NCI-H774 (cell line): ENCODE measurements around the gene ABCG4.
"Not testable (repeated sequence)": the region's sequence is repeated elsewhere in the genome, so short reads cannot be mapped to it uniquely, and the experiment has no call there.

Source experiments
- DNase-seq: peaks from one replicate; lab custom pipeline; 2025; lab: John Stamatoyannopoulos, UW

ABCG4 gene

DNA sequence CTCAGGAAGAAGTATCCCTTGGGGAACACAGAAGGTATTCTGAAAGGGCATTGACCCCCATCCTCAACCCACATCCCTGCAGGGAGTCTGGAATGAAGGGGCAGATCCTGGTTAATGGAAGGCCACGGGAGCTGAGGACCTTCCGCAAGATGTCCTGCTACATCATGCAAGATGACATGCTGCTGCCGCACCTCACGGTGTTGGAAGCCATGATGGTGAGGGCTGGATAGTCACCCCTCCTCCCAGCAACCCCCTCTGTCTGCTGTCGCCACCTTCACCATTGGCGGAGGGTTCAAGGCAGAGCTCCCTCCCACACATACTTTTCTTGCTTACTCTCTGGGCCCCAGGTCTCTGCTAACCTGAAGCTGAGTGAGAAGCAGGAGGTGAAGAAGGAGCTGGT lies 5.3 kb downstream of the ABCG4 start:
- no peak for DNase-seq

DNA sequence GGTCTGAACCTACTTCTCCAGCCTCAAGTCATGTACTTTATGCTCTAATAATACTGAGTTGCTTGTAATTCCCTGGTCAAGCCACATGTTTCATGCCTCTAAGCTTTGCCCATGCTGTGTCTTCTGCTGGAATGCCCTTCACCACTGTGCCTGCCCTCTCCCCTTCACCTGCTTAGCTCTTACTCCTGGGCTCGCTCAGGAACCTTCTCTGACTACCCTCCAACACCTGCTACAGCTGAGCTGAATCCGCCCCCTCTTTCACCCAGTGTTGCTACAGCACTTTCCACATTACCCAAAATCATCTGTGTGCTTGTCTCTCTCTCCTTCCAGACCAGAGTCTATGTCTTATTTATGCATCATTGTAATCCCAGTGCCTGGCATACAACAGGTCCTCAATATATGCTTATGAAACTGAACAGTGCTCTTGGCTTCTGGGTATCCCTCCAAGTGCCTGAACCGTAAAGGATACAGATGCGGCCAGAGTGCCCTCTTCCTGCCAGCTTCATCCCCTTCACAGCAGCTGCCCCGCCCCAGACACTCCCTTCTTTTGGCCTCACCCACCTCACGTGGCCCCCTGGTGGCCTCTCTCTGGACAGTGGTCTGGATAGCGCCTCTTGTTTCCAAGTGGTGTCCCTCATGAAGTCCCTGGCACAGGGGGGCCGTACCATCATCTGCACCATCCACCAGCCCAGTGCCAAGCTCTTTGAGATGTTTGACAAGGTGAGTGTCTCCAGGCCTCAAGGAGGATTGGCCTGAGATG lies 7.1 kb downstream of the ABCG4 start:
- no peak for DNase-seq

DNA sequence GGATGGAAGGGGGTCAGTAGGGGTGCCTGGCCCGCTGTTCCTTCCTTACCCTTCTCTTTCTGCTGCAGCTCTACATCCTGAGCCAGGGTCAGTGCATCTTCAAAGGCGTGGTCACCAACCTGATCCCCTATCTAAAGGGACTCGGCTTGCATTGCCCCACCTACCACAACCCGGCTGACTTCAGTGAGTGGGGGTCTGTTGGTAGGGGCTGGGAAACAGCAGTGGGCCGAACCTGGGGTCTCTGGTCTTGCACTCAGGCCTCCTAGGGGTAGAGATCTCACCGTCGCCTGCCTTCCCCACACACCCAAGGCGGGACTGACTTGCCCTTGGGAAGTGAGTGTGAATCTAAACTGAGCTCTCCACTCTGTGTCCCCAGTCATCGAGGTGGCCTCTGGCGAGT lies 7.6 kb downstream of the ABCG4 start:
- no peak for DNase-seq

- DNase-seq = no peak
Measured at GRCh38 chr11:119157063-119157462, 8.2 kb downstream of the ABCG4 start.

- DNase-seq = no peak
Measured at GRCh38 chr11:119158467-119158866, 9.6 kb downstream of the ABCG4 start.

DNA sequence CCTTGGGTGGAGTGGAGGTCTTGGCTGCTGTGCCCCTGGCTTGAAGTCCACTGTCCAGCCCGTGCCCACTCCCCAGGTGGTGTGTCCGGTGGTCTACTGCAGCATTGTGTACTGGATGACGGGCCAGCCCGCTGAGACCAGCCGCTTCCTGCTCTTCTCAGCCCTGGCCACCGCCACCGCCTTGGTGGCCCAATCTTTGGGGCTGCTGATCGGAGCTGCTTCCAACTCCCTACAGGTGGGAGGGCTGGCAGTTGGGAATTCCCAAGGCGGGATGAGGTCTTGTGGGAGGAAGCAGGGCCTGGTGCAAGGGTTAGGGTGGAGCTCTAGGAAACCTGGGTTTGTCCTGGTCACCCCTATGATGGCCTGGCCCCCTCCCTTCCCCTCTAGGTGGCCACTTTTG lies 11.3 kb downstream of the ABCG4 start:
- no peak for DNase-seq

- DNase-seq = no peak
Measured at GRCh38 chr11:119161871-119162270, 13.0 kb downstream of the ABCG4 start.

GRCh38 chr11:119166368-119167076 lies 17.7 kb downstream of the ABCG4 start:
- no peak for DNase-seq

GRCh38 chr11:119167077-119167458 lies 18.2 kb downstream of the ABCG4 start:
- not testable (repeated sequence) for DNase-seq

DNA sequence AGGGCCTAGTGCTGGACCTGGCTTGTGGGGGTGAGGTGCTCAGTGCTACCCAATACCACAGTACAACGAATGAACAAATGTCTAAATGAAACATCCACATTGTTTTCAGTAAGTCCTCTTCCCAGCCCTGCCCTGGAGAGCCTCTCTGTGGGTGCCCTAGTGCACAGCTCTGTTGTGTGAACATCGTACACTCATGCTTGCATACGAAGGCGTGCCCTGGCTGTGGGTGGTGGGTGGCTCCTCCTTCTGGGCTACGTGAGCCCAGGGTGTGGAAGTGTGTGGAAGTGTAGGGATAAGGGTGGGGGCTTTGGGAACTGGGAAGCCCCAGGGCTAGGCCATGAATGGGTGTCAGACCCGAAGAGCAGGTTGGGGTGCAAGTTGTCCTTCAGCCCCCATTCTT lies 19.1 kb downstream of the ABCG4 start:
- DNase-seq = no peak

DNA sequence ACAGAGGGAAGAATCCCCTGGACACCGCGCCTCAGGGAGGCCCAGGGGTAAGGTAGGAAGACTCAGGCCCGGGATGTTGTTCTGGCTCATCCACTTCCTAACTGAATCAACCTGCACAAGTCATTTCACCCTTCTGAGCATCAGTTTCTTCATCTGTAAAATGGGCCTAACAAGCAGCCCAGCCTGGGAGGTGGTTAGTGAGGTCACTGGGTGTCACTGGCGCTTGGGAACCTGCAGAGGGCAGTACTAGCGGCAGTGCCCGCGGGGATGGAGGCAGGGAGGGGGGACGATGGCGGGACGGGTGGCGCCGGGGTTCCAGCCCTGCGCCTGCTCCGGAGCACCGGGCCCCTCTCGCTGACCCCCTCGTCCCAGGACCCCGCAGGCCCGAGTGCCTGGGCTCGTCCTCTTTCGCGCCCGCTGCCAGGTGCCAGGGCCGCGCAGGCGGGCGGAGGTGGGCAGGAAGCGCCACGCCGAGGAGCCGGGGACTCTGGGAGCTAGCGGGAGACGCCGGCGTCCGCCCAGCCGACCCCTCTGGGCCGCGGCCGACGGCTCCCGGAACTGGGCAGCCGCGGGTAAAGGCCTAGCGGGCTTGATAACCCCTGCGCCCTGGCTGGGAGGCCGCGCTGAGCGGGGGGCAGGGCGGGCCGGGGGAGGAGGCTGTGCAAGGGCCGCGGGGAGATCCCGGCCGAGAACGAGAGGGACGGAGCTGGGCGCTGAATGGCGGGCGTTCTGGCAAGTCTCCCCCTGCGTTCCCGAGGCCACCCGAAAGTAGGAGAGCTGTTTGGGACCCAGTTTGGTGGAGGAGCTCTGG lies 19.8 kb downstream of the ABCG4 start, which contains the start of gene NLRX1:
TSS of gene NLRX1 (plus strand) at position 255 of the 811 bp plus-strand sequence. CDS start 2,679 bp downstream, outside the sequence.
- DNase-seq = peak; percentile 86

DNA sequence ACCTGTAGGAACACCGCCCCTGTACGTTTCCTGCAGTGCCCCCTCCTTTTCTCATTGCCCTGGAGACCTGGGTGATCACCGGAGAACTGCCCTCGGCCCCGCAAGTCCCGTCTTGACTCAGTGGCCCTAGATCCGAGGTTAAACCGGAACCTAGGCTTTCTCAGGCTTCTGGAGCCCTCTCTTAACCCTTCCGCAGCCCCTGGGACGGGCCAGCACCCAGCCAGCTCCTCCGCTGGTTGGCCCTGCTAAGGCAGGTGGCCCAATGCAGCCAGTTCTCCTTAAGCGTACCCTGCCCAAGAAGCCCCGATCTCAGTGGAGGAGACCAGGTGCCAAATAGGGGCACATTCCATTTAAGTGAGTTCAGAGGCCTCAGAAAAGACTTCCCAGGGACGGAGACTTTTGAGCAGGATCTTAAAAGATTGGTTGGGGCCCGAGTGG lies 20.4 kb downstream of the ABCG4 start:
- DNase-seq = peak; percentile 26

DNA sequence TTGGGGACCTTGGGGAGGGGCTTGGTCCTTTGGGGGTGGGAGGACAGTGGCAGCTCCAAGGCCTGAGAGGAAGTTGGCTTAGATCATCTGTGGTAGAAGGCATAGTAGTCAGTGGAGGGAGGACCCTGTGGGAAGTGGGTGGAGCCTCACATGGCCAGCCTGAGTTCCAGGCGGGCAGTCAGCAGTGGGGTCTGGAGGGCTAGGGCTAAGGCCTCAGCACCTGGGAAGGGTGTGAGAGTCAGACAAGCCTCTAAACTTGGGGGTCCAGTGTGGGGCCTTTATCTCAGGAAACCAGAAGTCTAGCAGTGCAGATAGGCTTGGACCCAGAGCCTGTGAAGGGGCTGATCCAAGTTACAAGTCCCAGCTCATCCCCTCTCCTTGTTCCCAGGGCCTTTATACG lies 23.7 kb downstream of the ABCG4 start:
- no peak for DNase-seq

DNA sequence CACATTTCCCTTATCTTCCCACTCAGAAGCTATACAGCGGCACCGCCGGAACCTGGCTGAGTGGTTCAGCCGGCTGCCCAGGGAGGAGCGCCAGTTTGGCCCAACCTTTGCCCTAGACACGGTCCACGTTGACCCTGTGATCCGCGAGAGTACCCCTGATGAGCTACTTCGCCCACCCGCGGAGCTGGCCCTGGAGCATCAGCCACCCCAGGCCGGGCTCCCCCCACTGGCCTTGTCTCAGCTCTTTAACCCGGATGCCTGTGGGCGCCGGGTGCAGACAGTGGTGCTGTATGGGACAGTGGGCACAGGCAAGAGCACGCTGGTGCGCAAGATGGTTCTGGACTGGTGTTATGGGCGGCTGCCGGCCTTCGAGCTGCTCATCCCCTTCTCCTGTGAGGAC lies 24.6 kb downstream of the ABCG4 start:
- DNase-seq = no peak

- DNase-seq = peak; percentile 24
Measured at GRCh38 chr11:119175493-119176077, 26.7 kb downstream of the ABCG4 start.

- DNase-seq = no peak
Measured at GRCh38 chr11:119178166-119178680, 29.4 kb downstream of the ABCG4 start.

GRCh38 chr11:119179342-119179741 lies 30.5 kb downstream of the ABCG4 start:
- no peak for DNase-seq

- peak; percentile 95 for DNase-seq
Measured at GRCh38 chr11:119179983-119180382, 31.1 kb downstream of the ABCG4 start.

DNA sequence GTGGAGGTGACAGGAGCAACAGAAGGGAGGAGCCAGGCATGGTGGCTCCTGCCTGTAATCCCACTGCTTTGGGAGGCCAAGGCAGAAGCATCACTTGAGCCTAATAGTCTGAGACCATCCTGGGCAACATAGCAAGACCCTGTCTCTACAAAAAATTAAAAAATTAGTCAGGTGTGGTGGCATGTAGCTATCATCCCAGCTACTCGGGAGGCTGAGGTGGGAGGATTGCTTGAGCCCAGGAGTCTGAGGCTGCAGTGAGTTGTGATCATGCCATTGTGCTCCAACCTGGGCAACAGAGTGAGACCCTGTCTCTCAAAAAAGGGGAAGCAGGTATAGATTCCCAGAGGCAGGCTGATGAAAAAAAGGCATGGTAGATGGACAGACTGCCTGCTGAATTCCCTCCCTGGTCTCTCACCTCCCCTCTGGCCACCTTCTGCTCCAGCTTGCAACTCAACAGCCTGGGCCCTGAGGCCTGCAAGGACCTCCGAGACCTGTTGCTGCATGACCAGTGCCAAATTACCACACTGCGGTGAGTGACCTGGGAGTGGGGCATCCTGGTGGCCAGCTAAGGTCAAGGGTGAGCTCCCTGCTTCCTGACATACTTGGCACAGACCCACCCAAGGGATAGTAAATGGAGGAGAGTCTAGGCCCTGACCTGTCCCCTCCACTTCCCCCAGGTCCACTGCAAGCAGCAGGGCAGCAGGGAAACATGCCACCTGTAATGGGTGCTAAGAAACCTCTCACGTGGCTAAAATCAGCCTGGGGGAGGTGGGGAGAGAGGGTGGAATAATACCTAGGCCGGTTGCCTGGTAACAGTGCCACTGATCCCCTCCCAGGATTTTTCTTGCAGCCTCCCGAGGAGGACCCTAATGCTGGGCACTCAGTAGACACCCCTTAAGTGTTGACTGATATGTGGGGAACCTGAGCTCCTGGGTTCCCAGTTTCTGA lies 32.2 kb downstream of the ABCG4 start:
- no peak for DNase-seq

GRCh38 chr11:119181677-119182412 lies 33.0 kb downstream of the ABCG4 start:
- peak; percentile 92 for DNase-seq
